ENCODE data around the gene ADCY4.

ADCY4 gene

GRCh38 chr14:24314377-24315193 is 20.3 kb downstream of the ADCY4 start:
- no peak for DNase-seq

GRCh38 chr14:24313913-24314312 is 21.0 kb downstream of the ADCY4 start:
- no peak for DNase-seq

GRCh38 chr14:24312736-24313507 is 21.9 kb downstream of the ADCY4 start:
- DNase-seq: no peak

- no peak for DNase-seq
These were observed 22.8 kb downstream of the ADCY4 start for GRCh38 chr14:24311837-24312615.

- DNase-seq: peak; percentile 90
These were observed 23.9 kb downstream of the ADCY4 start, which contains the start of gene LTB4R for GRCh38 chr14:24310646-24311604. LTB4R (plus strand) TSS chr14:24311502; CDS start chr14:24315652, 4,150 bp downstream.

GRCh38 chr14:24310265-24310645 is 24.6 kb downstream of the ADCY4 start:
- no peak for DNase-seq

- DNase-seq: no peak
These were observed 25.2 kb downstream of the ADCY4 start, which contains the start of gene LTB4R2 for GRCh38 chr14:24309538-24310264. LTB4R2 (plus strand) TSS chr14:24310140; CDS start chr14:24310665, 525 bp downstream.

GRCh38 chr14:24308342-24309124 is 26.3 kb downstream of the ADCY4 start:
- no peak for DNase-seq

- peak; percentile 89 for DNase-seq
These were observed 27.1 kb downstream of the ADCY4 start, which contains the start of gene CIDEB for GRCh38 chr14:24307575-24308341. CIDEB (minus strand) TSS chr14:24307977; CDS start chr14:24307858, 119 bp downstream.

- no peak for DNase-seq
These were observed 27.7 kb downstream of the ADCY4 start for GRCh38 chr14:24307156-24307574.

GRCh38 chr14:24304019-24304387 is 30.9 kb downstream of the ADCY4 start:
- DNase-seq: no peak

- DNase-seq: no peak
These were observed 34.4 kb downstream of the ADCY4 start for GRCh38 chr14:24300326-24300980.

GRCh38 chr14:24299255-24300191 is 35.3 kb downstream of the ADCY4 start, which contains the start of the genes DHRS1 and NOP9:
DHRS1 (minus strand) TSS chr14:24299780; CDS start chr14:24299106, 674 bp downstream.
NOP9 (plus strand) TSS chr14:24299850; CDS start chr14:24299955, 105 bp downstream.
- DNase-seq: peak; percentile 97

GRCh38 chr14:24298892-24299254 is 36.0 kb downstream of the ADCY4 start:
- no peak for DNase-seq

- no peak for DNase-seq
These were observed 37.5 kb downstream of the ADCY4 start for GRCh38 chr14:24297190-24297964.

- DNase-seq: peak; percentile 86
These were observed 38.3 kb downstream of the ADCY4 start for GRCh38 chr14:24296341-24297157.
